ENCODE data around the gene PEX26.
"Not testable (repeated sequence)": the region's sequence is repeated elsewhere in the genome, so short reads cannot be mapped to it uniquely, and the experiment has no call there.

PEX26 gene

DNA sequence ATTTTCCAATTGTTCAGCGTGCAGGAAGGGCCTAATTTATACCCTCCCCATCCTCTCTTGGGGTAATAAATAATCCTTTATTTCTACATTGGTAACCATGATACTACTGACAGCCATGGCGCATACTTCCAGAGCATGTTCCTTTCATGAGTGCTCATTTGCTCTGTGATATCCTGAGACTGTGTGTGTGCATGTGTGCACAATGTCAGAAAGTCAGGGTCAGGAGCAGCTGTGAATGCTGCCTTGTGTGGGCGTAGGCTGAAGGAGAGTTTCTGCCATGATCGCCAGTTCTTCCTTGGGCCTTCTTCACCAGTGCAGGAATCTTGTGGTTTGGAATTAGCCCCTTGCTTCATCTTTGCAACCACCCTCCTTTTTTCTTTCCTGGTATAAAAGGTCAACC lies 43.1 kb downstream of the PEX26 start:
- DNase-seq (ENCODE audit: low read depth) = no peak
- no peak for TF ChIP-seq CTCF (IDR thresholded peaks at IDR 0.05; ENCODE audit: low read length, missing control alignments)
- no peak overlapping the region for H3K4me3 ChIP-seq (replicated peaks; ENCODE audit: low read depth, low read length)

DNA sequence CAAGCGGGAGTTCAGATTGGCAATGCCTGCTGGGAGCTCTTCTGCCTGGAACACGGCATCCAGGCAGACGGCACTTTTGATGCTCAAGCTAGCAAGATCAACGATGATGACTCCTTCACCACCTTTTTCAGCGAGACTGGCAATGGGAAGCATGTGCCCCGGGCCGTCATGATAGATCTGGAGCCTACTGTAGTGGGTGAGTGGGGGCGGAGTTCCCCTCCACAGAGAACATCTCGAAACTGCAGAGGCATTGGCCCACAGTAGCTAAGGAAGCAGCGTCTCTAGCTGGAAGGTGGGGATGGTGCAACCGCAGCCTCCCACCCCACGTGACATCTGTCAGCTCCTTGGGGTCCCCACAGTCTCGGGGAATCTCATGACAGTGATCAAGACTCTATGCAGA lies 43.7 kb downstream of the PEX26 start:
- no peak overlapping the region for H3K4me3 ChIP-seq (replicated peaks; ENCODE audit: low read depth, low read length)
- TF ChIP-seq CTCF (IDR thresholded peaks at IDR 0.05; ENCODE audit: low read length, missing control alignments) = no peak
- no peak for DNase-seq (ENCODE audit: low read depth)

DNA sequence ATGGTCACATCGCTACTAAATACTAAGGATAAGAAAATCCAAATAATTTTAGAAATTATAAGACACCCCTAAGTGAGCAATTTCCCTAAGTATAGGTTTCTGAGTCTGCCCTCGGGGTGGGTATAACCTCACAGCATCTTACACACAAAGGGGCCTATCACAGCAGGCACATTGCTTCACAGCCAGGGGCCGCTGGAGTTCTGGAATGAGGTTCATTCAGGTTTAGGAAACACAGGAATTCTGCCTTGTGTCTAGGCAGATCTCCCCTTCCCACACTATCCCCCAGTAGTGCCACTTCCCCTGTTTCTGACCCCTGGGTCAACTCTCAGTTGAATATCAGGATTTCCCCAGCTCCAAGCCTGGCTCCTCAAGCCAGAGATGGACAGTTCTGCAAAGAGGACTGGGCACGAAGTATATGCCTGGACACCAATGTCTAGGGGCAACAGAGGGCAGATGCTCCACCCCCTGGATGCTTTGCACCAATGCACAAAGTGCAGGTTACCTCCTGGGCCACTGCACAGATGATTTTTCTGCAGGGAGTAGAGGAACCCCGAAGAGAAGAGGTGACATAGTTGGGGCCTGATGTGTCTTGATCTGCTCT lies 44.3 kb downstream of the PEX26 start:
- H3K4me3 ChIP-seq (replicated peaks; ENCODE audit: low read depth, low read length) = no peak overlapping the region
- TF ChIP-seq CTCF (IDR thresholded peaks at IDR 0.05; ENCODE audit: low read length, missing control alignments) = peak; percentile 7
- no peak for DNase-seq (ENCODE audit: low read depth)

DNA sequence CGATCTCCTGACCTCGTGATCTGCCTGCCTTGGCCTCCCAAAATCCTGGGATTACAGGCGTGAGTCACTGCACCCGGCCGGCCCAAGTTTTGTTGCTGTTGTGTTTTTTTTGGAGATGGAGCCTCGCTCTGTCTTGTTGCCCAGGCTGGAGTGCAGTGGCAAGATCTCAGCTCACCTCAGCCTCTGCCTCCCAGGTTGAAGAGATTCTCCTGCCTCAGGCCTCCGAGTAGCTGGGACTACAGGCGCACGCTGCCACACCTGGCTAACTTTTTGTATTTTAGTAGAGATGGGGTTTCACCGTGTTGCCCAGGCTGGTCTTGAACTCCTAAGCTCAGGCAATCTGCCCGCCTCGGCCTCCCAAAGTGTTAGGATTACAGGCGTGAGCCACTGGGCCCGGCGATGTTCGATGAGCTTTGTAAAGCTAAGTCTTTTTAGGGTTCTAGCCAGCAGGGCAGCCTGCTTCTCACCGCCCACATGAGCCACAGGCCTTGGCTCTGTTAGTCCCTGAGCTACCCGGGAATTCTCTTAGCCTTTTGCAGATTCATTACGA lies 45.8 kb downstream of the PEX26 start:
- DNase-seq (ENCODE audit: low read depth); H3K4me3 ChIP-seq (replicated peaks; ENCODE audit: low read depth, low read length): not testable (repeated sequence)

GRCh38 chr22:18126606-18127005 lies 48.8 kb downstream of the PEX26 start:
- no peak overlapping the region for H3K4me3 ChIP-seq (replicated peaks; ENCODE audit: low read depth, low read length)
- no peak for DNase-seq (ENCODE audit: low read depth)
- TF ChIP-seq CTCF (IDR thresholded peaks at IDR 0.05; ENCODE audit: low read length, missing control alignments) = no peak

- TF ChIP-seq CTCF (IDR thresholded peaks at IDR 0.05; ENCODE audit: low read length, missing control alignments) = no peak
- no peak overlapping the region for H3K4me3 ChIP-seq (replicated peaks; ENCODE audit: low read depth, low read length)
- no peak for DNase-seq (ENCODE audit: low read depth)
Measured at GRCh38 chr22:18130018-18130417, 52.2 kb downstream of the PEX26 start.

DNA sequence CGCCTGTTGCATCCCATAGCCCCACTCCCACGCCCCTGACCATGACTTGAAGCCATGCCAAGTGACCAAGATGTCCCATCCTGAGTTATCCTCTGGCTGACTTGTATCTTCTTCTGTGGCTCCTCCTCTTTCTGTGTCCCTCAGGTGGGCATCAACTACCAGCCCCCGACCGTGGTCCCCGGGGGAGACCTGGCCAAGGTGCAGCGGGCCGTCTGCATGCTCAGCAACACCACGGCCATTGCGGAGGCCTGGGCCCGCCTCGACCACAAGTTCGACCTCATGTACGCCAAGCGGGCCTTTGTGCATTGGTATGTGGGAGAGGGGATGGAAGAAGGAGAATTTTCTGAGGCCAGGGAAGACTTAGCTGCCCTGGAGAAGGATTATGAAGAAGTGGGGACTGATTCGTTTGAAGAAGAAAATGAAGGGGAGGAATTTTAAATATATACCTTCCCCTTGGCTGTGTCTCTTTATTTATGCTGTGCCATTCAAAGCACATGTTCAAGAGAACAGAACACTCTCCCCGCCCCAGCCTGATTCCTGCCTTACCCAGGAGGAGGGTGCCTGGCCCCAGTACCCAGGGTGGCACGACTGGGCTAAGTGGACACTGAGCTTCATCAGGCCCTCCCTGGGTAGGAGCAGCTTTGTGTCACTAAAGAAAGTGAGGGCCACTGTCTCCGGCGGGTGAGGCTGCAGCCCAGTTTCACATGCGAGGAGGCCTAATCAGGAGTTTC lies 53.1 kb downstream of the PEX26 start:
- no peak overlapping the region for H3K4me3 ChIP-seq (replicated peaks; ENCODE audit: low read depth, low read length)
- TF ChIP-seq CTCF (IDR thresholded peaks at IDR 0.05; ENCODE audit: low read length, missing control alignments) = no peak
- DNase-seq (ENCODE audit: low read depth) = no peak

Measured in fibroblast of pulmonary artery (primary cell).